Adipose tissue (tissue), 3 donors: Measurements from ENCODE around the gene CUEDC1. TPM values are rescaled to one million over a fixed set of nuclear protein-coding genes. Genes with fewer than 3 reads are reported as not detected.

Experiments used
- H3K27ac ChIP-seq: one replicate; pipeline ENCODE4 v1.5.1; 2013; ENCODE audit warnings: low read depth, low read length
- whole genome bisulfite sequencing, 3 donors: extraction: QIAGEN DNeasy Blood & Tissue Kit; methylation state at CpG; one replicate each; pipeline ENCODE4 v1.1.7; 2013; 5-methylcytosine and 5-hydroxymethylcytosine counted together
- polyA plus RNA-seq, 3 donors: library from polyadenylated mRNA; stranded (reverse); fragments of 200-250 nt; gene quantifications; one replicate each; pipeline ENCODE4 v1.2.3, GENCODE V29; 2013
- donor health status: healthy with polysubstance abuse.
- donor health status: Bipolar disorder and iron deficiency.
- donor health status: healthy.

CUEDC1 gene
- polyA plus RNA-seq, 3 donors, result 14.6 to 46.2 (median 23.0) TPM

GRCh38 chr17:57875290-57876022 is 79.8 kb downstream of the CUEDC1 start:
- WGBS, 3 donors, result 27 to 35% (median 28%) methylated on average over 10 of the region's 10 CpGs
- H3K27ac ChIP-seq, result peak overlapping the region; percentile 48

- H3K27ac ChIP-seq, result peak overlapping the region; percentile 48
- 7 to 56% (median 16%) methylated on average over 30 to 33 of the region's 33 CpGs for WGBS, 3 donors
Measured at GRCh38 chr17:57874434-57875289, 80.5 kb downstream of the CUEDC1 start.

- H3K27ac ChIP-seq, result no peak overlapping the region
- WGBS, 3 donors, result 34 to 71% (median 37%) methylated on average over 7 of the region's 7 CpGs
Measured at GRCh38 chr17:57874058-57874419, 81.2 kb downstream of the CUEDC1 start.

GRCh38 chr17:57873261-57874057 is 81.8 kb downstream of the CUEDC1 start:
- WGBS, 3 donors, result 68 to 87% (median 73%) methylated on average over 16 of the region's 16 CpGs

GRCh38 chr17:57872536-57872935 is 82.7 kb downstream of the CUEDC1 start:
- 50 to 84% (median 64%) methylated on average over 14 of the region's 14 CpGs for WGBS, 3 donors
- H3K27ac ChIP-seq, result no peak overlapping the region

More at GRCh38 chr17:57873261-57874057, 81.8 kb downstream of the CUEDC1 start:
- H3K27ac ChIP-seq, result no peak overlapping the region

GRCh38 chr17:57871863-57872262 is 83.3 kb downstream of the CUEDC1 start:
- no peak overlapping the region for H3K27ac ChIP-seq
- WGBS, 3 donors, result 51 to 89% (median 89%) methylated on average over 8 of the region's 8 CpGs

- WGBS, 3 donors, result 81 to 92% (median 89%) methylated on average over 7 of the region's 7 CpGs
- no peak overlapping the region for H3K27ac ChIP-seq
Measured at GRCh38 chr17:57871155-57871554, 84.1 kb downstream of the CUEDC1 start.

GRCh38 chr17:57870283-57870635 is 85.0 kb downstream of the CUEDC1 start:
- no peak overlapping the region for H3K27ac ChIP-seq

- 93 to 95% (median 94%) methylated on average over 9 of the region's 9 CpGs for WGBS, 3 donors
- no peak overlapping the region for H3K27ac ChIP-seq
Measured at GRCh38 chr17:57869617-57870282, 85.5 kb downstream of the CUEDC1 start.

GRCh38 chr17:57868910-57869616 is 86.1 kb downstream of the CUEDC1 start:
- WGBS, 3 donors, result 79 to 85% (median 79%) methylated on average over 13 of the region's 13 CpGs
- no peak overlapping the region for H3K27ac ChIP-seq

GRCh38 chr17:57868007-57868909 is 87.0 kb downstream of the CUEDC1 start:
- H3K27ac ChIP-seq, result peak overlapping the region; percentile 25
- WGBS, 3 donors, result 16 to 31% (median 17%) methylated on average over 23 of the region's 23 CpGs

- WGBS, 3 donors, result 91 to 95% (median 92%) methylated on average over 10 of the region's 10 CpGs
- no peak overlapping the region for H3K27ac ChIP-seq
Measured at GRCh38 chr17:57867126-57867525, 88.1 kb downstream of the CUEDC1 start.

GRCh38 chr17:57866723-57867122 is 88.5 kb downstream of the CUEDC1 start:
- no peak overlapping the region for H3K27ac ChIP-seq
- 86 to 92% (median 89%) methylated on average over 5 of the region's 5 CpGs for WGBS, 3 donors

GRCh38 chr17:57866319-57866718 is 88.9 kb downstream of the CUEDC1 start:
- no peak overlapping the region for H3K27ac ChIP-seq
- WGBS, 3 donors, result 91 to 95% (median 93%) methylated on average over 10 of the region's 10 CpGs

- WGBS, 3 donors, result 85 to 91% (median 89%) methylated on average over 7 to 8 of the region's 8 CpGs
- no peak overlapping the region for H3K27ac ChIP-seq
Measured at GRCh38 chr17:57864273-57864672, 90.9 kb downstream of the CUEDC1 start.

GRCh38 chr17:57862694-57863667 is 92.2 kb downstream of the CUEDC1 start:
- H3K27ac ChIP-seq, result no peak overlapping the region
- WGBS, 3 donors, result 82 to 86% (median 85%) methylated on average over 16 of the region's 16 CpGs
